CD4-positive, alpha-beta T cell treated with Interferon alpha-2 for 1 hour (primary cell): Measurements from ENCODE around the gene RUNX1.

ENCODE experiments used
- DNase-seq, 2 donors: peaks; one replicate each; pipeline ENCODE4 v3.0.0-alpha.2; 2020 to 2022

The RUNX1 gene

GRCh38 chr21:34797921-34798535 is 251.1 kb downstream of the RUNX1 start:
- DNase-seq, result no peak

GRCh38 chr21:34797201-34797525 is 251.9 kb downstream of the RUNX1 start:
- DNase-seq, result no peak

- no peak for DNase-seq
These were observed 252.4 kb downstream of the RUNX1 start for GRCh38 chr21:34796518-34797200.

GRCh38 chr21:34795548-34796180 is 253.4 kb downstream of the RUNX1 start:
- DNase-seq, result no peak

GRCh38 chr21:34795175-34795547 is 253.9 kb downstream of the RUNX1 start:
- no peak for DNase-seq

- no peak for DNase-seq
These were observed 254.4 kb downstream of the RUNX1 start for GRCh38 chr21:34794686-34795085.

GRCh38 chr21:34793471-34793870 is 255.6 kb downstream of the RUNX1 start:
- DNase-seq, result no peak

- no peak for DNase-seq
These were observed 256.5 kb downstream of the RUNX1 start for GRCh38 chr21:34792504-34793089.

GRCh38 chr21:34791776-34792503 is 257.2 kb downstream of the RUNX1 start:
- no peak for DNase-seq

GRCh38 chr21:34790834-34791233 is 258.3 kb downstream of the RUNX1 start:
- DNase-seq, result no peak

- no peak for DNase-seq
These were observed 258.8 kb downstream of the RUNX1 start for GRCh38 chr21:34790341-34790740.

GRCh38 chr21:34788879-34789278 is 260.2 kb downstream of the RUNX1 start:
- DNase-seq, result no peak

- DNase-seq, result no peak
These were observed 265.3 kb downstream of the RUNX1 start for GRCh38 chr21:34783815-34784214.

- no peak for DNase-seq
These were observed 266.4 kb downstream of the RUNX1 start for GRCh38 chr21:34782506-34783360.

GRCh38 chr21:34781526-34781925 is 267.6 kb downstream of the RUNX1 start:
- DNase-seq, result no peak

GRCh38 chr21:34779860-34780259 is 269.2 kb downstream of the RUNX1 start:
- no peak for DNase-seq

- no peak for DNase-seq
These were observed 273.3 kb downstream of the RUNX1 start for GRCh38 chr21:34775793-34776192.

- DNase-seq, result no peak
These were observed 274.4 kb downstream of the RUNX1 start for GRCh38 chr21:34774750-34775149.

- DNase-seq, result no peak
These were observed 277.5 kb downstream of the RUNX1 start for GRCh38 chr21:34771512-34772028.

GRCh38 chr21:34770576-34770975 is 278.5 kb downstream of the RUNX1 start:
- no peak for DNase-seq

GRCh38 chr21:34768326-34768725 is 280.8 kb downstream of the RUNX1 start:
- DNase-seq, result no peak

GRCh38 chr21:34766862-34767261 is 282.2 kb downstream of the RUNX1 start:
- no peak for DNase-seq
